ENCODE data around the gene ATP9B.

GRCh38 chr18:79343567-79344207 lies 274.5 kb downstream of the ATP9B start:
- TF ChIP-seq, protein P1, sequence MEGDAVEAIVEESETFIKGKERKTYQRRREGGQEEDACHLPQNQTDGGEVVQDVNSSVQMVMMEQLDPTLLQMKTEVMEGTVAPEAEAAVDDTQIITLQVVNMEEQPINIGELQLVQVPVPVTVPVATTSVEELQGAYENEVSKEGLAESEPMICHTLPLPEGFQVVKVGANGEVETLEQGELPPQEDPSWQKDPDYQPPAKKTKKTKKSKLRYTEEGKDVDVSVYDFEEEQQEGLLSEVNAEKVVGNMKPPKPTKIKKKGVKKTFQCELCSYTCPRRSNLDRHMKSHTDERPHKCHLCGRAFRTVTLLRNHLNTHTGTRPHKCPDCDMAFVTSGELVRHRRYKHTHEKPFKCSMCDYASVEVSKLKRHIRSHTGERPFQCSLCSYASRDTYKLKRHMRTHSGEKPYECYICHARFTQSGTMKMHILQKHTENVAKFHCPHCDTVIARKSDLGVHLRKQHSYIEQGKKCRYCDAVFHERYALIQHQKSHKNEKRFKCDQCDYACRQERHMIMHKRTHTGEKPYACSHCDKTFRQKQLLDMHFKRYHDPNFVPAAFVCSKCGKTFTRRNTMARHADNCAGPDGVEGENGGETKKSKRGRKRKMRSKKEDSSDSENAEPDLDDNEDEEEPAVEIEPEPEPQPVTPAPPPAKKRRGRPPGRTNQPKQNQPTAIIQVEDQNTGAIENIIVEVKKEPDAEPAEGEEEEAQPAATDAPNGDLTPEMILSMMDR (conservative IDR thresholded peaks at IDR 0.05 in 1 of 2, IDR thresholded peaks at IDR 0.05 in 1 of 2; ENCODE audit: extremely low read depth in 1 of 2, insufficient read depth in 1 of 2, low read depth in 1 of 2, low read length in 2 of 2), result no peak
- no peak for TF ChIP-seq EZH2 (IDR thresholded peaks at IDR 0.05; ENCODE audit: borderline replicate concordance, low read length)
